Uterus (tissue), 4 donors: ENCODE results near the gene DIAPH2. TPM values are rescaled to one million over a fixed set of nuclear protein-coding genes. Genes with fewer than 3 reads are reported as not detected.

ENCODE experiments used
- DNase-seq, 2 donors: peaks; one replicate each; pipeline ENCODE4 v3.0.0-alpha.2; 2019 to 2020
- H3K27ac ChIP-seq, 2 donors: fragments of 200-600 bp; sonication (generic); 1 replicate in 1 of 2; 2 replicates in 1 of 2; pipeline ENCODE4 v1.5.1; 2016 to 2018
- H3K27me3 ChIP-seq, 2 donors: fragments of 200-600 bp; sonication (generic); one replicate each; pipeline ENCODE4 v1.5.1; 2018 to 2019; ENCODE audit warnings: control low read depth in 1 of 2
- H3K36me3 ChIP-seq, 2 donors: fragments of 200-600 bp; sonication (generic); one replicate each; pipeline ENCODE4 v1.5.1; 2019; ENCODE audit warnings: control low read depth in 1 of 2
- H3K4me1 ChIP-seq, 2 donors: fragments of 200-600 bp; sonication (generic); one replicate each; pipeline ENCODE4 v1.5.1; 2018 to 2019; ENCODE audit warnings: control low read depth in 1 of 2
- H3K4me3 ChIP-seq, 2 donors: fragments of 200-600 bp; sonication (generic); 1 replicate in 1 of 2; 2 replicates in 1 of 2; pipeline ENCODE4 v1.5.1; 2018 to 2019; ENCODE audit warnings: mild to moderate bottlenecking in 1 of 2
- H3K9me3 ChIP-seq, 2 donors: fragments of 200-600 bp; sonication (generic); one replicate each; pipeline ENCODE4 v1.5.1; 2019; ENCODE audit warnings: control low read depth in 1 of 2
- POLR2A ChIP-seq, 2 donors: fragments of 450-650 bp; IDR thresholded peaks; one replicate each; pipeline ENCODE4 v1.6.1; 2016; ENCODE audit warnings: antibody characterized with exemption in 2 of 2, mild to moderate bottlenecking in 1 of 2, moderate library complexity in 1 of 2
- intact Hi-C: fragments of 100-400 bp; cut with DNase I; formaldehyde crosslinking; loops from one replicate; pipeline ENCODE4 v1.15.1; 2023; ENCODE audit warnings: low total_unique reads
- total RNA-seq, 4 donors: library from RNA; depleted of rRNA in 3 of 4; stranded (reverse); fragments of >200 nt in 3 of 4; gene quantifications; one replicate each; pipeline versions ENCODE4 v1.1.0 to v1.2.4, GENCODE V29; 2014 to 2023
- TF ChIP-seq, protein P1 (sequence below), 4 experiments: fragments of 200-600 bp in 2 of 4; fragments of 450-650 bp in 2 of 4; sonication (generic) in 2 of 4; IDR thresholded peaks; one replicate each; pipeline ENCODE4 v1.5.1; 2016 to 2019; ENCODE audit warnings: antibody characterized with exemption in 4 of 4, mild to moderate bottlenecking in 2 of 4, moderate library complexity in 1 of 4
- donor health status: DM: yes; HTN: yes; CAD: no.

The DIAPH2 gene
- total RNA-seq, 4 donors from 2014 or later = 16.7 to 41.5 (median 30.3) TPM

DNA sequence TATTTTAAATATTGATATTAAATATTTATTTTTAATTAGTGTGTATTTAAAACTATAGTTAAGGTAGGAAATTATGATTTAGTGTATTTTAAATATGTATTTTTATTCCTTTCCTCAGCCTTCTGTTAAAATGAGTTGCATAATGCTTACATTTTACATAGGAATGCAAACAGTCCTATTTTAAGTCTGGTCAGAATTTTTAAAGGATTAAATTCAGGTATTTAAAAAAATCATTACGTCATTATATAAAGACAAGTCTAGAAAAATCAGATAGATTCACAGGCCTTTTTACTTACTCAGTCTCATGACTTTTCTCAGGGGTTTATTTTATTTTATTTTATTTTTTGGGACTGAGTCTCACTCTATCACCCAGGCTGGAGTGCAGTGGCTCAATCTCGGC, 148.7 kb downstream of the DIAPH2 start:
- Histone ChIP-seq H3K36me3 (no peaks in the 10 kb centered on the region), H3K27ac (no peak overlapping the region), H3K4me3 (no peak overlapping the region), H3K9me3 (no peaks in the 10 kb centered on the region), H3K4me1 (no peaks in the 10 kb centered on the region), H3K27me3 (no peaks in the 10 kb centered on the region)
- DNase-seq = no peak
- intact Hi-C loops = no loop called here
- TF ChIP-seq, protein P1, sequence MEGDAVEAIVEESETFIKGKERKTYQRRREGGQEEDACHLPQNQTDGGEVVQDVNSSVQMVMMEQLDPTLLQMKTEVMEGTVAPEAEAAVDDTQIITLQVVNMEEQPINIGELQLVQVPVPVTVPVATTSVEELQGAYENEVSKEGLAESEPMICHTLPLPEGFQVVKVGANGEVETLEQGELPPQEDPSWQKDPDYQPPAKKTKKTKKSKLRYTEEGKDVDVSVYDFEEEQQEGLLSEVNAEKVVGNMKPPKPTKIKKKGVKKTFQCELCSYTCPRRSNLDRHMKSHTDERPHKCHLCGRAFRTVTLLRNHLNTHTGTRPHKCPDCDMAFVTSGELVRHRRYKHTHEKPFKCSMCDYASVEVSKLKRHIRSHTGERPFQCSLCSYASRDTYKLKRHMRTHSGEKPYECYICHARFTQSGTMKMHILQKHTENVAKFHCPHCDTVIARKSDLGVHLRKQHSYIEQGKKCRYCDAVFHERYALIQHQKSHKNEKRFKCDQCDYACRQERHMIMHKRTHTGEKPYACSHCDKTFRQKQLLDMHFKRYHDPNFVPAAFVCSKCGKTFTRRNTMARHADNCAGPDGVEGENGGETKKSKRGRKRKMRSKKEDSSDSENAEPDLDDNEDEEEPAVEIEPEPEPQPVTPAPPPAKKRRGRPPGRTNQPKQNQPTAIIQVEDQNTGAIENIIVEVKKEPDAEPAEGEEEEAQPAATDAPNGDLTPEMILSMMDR (IDR thresholded peaks at IDR 0.05) = no peak
- no peak for TF ChIP-seq POLR2A (IDR thresholded peaks at IDR 0.05)

DNA sequence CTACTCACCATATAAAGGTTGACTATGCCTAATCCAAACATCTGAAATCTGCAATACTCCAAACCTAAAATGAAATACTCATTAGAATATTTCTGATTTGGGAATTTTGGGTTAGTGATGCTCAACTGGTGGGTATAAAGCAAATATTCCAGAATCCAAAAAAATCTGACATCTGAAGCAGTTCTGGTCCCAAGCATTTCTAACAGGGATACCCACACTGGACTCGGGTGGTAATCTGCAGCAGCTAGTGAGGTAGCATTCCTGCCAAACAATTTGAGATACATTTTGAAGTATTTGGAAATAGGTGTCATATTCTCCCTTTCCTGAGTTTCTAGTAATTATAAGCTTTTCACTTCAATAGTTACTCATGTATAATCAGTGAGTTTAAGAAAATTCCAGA, 149.5 kb downstream of the DIAPH2 start:
- no peak for DNase-seq
- no peaks in the 10 kb centered on the region for H3K36me3 ChIP-seq
- no peak overlapping the region for H3K27ac ChIP-seq
- H3K4me3 ChIP-seq = no peak overlapping the region
- TF ChIP-seq, protein P1 (IDR thresholded peaks at IDR 0.05) = no peak
- TF ChIP-seq POLR2A (IDR thresholded peaks at IDR 0.05) = no peak
- H3K27me3 ChIP-seq = no peaks in the 10 kb centered on the region
- intact Hi-C loops = no loop called here
- H3K4me1 ChIP-seq = no peaks in the 10 kb centered on the region
- no peaks in the 10 kb centered on the region for H3K9me3 ChIP-seq

DNA sequence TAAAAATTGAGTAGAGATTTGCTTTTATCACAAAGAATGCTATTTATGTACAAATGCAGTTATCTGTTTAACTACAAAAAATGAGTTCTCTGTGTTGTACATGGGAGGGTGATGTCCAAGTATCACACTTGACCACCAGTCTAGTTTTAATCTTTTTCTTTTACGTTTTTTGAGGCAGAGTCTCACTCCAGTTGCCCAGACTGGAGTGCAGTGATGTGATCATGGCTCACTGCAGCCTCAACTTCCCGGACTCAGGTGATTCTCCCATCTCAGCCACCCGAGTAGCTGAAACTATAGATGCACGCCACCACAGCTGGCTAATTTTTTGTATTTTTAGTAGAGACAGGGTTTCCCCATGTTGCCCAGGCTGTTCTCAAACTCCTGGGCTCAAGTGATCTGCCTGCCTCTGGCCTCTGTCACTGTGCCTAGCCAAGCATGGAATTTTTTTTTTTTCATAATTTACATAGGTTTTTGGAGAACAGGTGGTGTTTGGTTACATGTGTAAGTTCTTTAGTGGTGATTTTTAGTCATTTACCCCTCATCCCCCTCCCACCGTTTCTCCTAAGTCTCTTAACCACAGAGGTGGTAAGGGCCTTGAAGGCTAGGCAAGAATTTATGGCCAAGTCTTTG, 151.1 kb downstream of the DIAPH2 start:
- intact Hi-C loops = no loop called here
- Histone ChIP-seq H3K27ac (no peak overlapping the region), H3K9me3 (no peaks in the 10 kb centered on the region), H3K36me3 (no peaks in the 10 kb centered on the region), H3K4me3 (no peak overlapping the region), H3K4me1 (no peaks in the 10 kb centered on the region), H3K27me3 (no peaks in the 10 kb centered on the region)
- TF ChIP-seq POLR2A (IDR thresholded peaks at IDR 0.05) = no peak
- TF ChIP-seq, protein P1 (IDR thresholded peaks at IDR 0.05) = no peak
- no peak for DNase-seq

DNA sequence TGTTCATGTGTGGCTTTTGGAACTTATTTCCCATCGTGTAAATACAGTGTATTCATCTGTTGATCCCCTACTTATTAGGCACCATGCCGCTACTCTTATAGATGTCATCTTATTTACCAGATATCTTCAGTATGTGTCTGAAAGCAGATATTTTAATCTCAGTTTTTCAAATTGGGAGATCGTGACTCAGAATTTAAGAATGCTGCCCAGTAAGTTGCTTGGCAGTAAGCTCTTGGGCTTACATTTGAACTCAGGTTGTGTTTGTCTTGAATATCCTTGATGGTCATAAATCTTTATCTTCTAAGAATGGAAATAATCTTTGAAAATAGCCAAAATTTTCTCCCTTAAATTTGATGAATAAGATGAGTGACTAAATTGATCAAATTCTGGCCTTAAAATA, 153.2 kb downstream of the DIAPH2 start:
- Histone ChIP-seq H3K36me3 (no peaks in the 10 kb centered on the region), H3K4me1 (no peaks in the 10 kb centered on the region), H3K27me3 (no peaks in the 10 kb centered on the region), H3K9me3 (no peaks in the 10 kb centered on the region), H3K4me3 (no peak overlapping the region), H3K27ac (no peak overlapping the region)
- intact Hi-C loops = no loop called here
- TF ChIP-seq POLR2A (IDR thresholded peaks at IDR 0.05) = no peak
- TF ChIP-seq, protein P1 (IDR thresholded peaks at IDR 0.05) = no peak
- DNase-seq = no peak

DNA sequence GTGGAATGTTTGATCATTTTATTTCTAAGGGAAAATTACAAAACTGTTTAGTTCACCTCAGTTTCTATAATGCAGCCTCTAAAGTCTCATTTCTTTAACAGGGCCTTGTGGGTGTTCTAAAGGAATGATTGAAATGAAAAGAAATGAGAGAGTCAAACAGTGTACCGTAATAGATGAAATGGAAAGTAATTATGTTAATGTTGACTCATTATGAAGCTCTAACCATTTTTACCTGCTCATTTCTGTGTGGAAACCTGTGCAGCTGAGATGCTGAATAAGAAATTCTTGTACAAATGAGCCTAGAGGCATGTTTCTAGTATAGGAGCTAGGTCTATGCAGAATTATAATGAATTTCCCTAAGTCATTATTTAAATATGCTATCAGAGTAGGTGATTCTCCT, 153.9 kb downstream of the DIAPH2 start:
- Histone ChIP-seq H3K27ac (no peak overlapping the region), H3K4me3 (no peak overlapping the region), H3K27me3 (no peaks in the 10 kb centered on the region), H3K36me3 (no peaks in the 10 kb centered on the region), H3K9me3 (no peaks in the 10 kb centered on the region), H3K4me1 (no peaks in the 10 kb centered on the region)
- DNase-seq = no peak
- intact Hi-C loops = no loop called here
- TF ChIP-seq, protein P1 (IDR thresholded peaks at IDR 0.05) = no peak
- TF ChIP-seq POLR2A (IDR thresholded peaks at IDR 0.05) = no peak
